PC-9 (cell line): ENCODE measurements around the gene MEMO1. TPM values are rescaled to one million over a fixed set of nuclear protein-coding genes. Genes with fewer than 3 reads are reported as not detected.
"Not testable (repeated sequence)": the region's sequence is repeated elsewhere in the genome, so short reads cannot be mapped to it uniquely, and the experiment has no call there.

Experiments used
- Bru-seq: library from RNA; stranded (reverse); fragments of 400-500 nt; gene quantifications from one replicate; lab custom pipeline; 2021; lab: Mats Ljungman, UMichigan
- BruChase-seq, 2 experiments: library from RNA; stranded (reverse); fragments of 400-500 nt; gene quantifications; one replicate each; lab custom pipeline; 2021; lab: Mats Ljungman, UMichigan
- BruUV-seq: library from RNA; stranded (reverse); fragments of 400-500 nt; replicated peaks from 2 replicates; lab custom pipeline; 2021; lab: Mats Ljungman, UMichigan
- CTCF ChIA-PET: fragments of 300-600 bp; sonication (Branson Sonifier 250); formaldehyde crosslinking; loops from one replicate; lab custom pipeline; 2022; ENCODE audit warnings: antibody characterized with exemption; lab: Charles Lee
- POLR2A ChIA-PET: fragments of 300-600 bp; sonication (Branson Sonifier 250); formaldehyde crosslinking; loops from one replicate; lab custom pipeline; 2022; ENCODE audit warnings: antibody characterized with exemption; ENCODE audit not compliant: unreplicated experiment; lab: Charles Lee
- DNase-seq, 2 experiments: peaks; one replicate each; pipeline versions ENCODE4 v3.0.0 to v3.0.0-alpha.2; 2015 to 2022; ENCODE audit warnings: mixed read lengths in 1 of 2
- H2AFZ ChIP-seq: fragments of 200-600 bp; sonication (generic); 2 replicates; pipeline ENCODE4 v1.8.1; 2017; ENCODE audit warnings: antibody characterized with exemption
- H3F3A ChIP-seq: fragments of 200-600 bp; sonication (generic); 2 replicates; pipeline ENCODE4 v1.8.1; 2017; ENCODE audit warnings: antibody characterized with exemption, mild to moderate bottlenecking, low read depth; ENCODE audit not compliant: insufficient read depth
- H3K27ac ChIP-seq: fragments of 200-600 bp; sonication (generic); 2 replicates; pipeline ENCODE4 v1.6.1; 2016; ENCODE audit warnings: mixed run types
- H3K27me3 ChIP-seq: fragments of 200-600 bp; sonication (generic); 2 replicates; pipeline ENCODE4 v1.6.1; 2016; ENCODE audit warnings: low read depth, mixed run types; ENCODE audit not compliant: insufficient read depth
- H3K36me3 ChIP-seq: fragments of 200-600 bp; sonication (generic); 2 replicates; pipeline ENCODE4 v1.6.1; 2016; ENCODE audit warnings: low read depth, mixed run types
- H3K4me1 ChIP-seq: fragments of 200-600 bp; sonication (generic); replicated peaks from 2 replicates; pipeline ENCODE4 v1.6.1; 2016; ENCODE audit warnings: mixed run types; ENCODE audit not compliant: insufficient read depth
- H3K4me2 ChIP-seq: fragments of 200-600 bp; sonication (generic); 2 replicates; pipeline ENCODE4 v1.6.1; 2017; ENCODE audit warnings: mixed run types
- H3K4me3 ChIP-seq: fragments of 200-600 bp; sonication (generic); 2 replicates; pipeline ENCODE4 v1.6.1; 2016; ENCODE audit warnings: mixed run types
- H3K79me2 ChIP-seq: fragments of 200-600 bp; sonication (generic); 2 replicates; pipeline ENCODE4 v1.6.1; 2017; ENCODE audit warnings: low read depth, mixed run types
- H3K9me2 ChIP-seq: fragments of 200-600 bp; sonication (generic); 2 replicates; pipeline ENCODE4 v1.8.1; 2017; ENCODE audit warnings: mild to moderate bottlenecking; ENCODE audit not compliant: insufficient read depth
- H3K9me3 ChIP-seq: fragments of 200-600 bp; sonication (generic); 2 replicates; pipeline ENCODE4 v1.8.1; 2016; ENCODE audit warnings: low read depth; ENCODE audit not compliant: insufficient read depth
- H4K20me1 ChIP-seq: fragments of 200-600 bp; sonication (generic); 2 replicates; pipeline ENCODE4 v1.8.1; 2017; ENCODE audit not compliant: insufficient read depth
- CTCF ChIP-seq: fragments of 200-600 bp; sonication (generic); conservative IDR thresholded peaks from 2 replicates; pipeline ENCODE4 v1.6.1; 2017; ENCODE audit warnings: mixed run types, antibody characterized with exemption, mild to moderate bottlenecking, moderate library complexity
- EZH2 ChIP-seq: fragments of 200-600 bp; sonication (generic); IDR thresholded peaks from 2 replicates; pipeline ENCODE4 v1.8.0; 2017; ENCODE audit warnings: antibody characterized with exemption, low read depth
- intact Hi-C: fragments of 100-400 bp; cut with micrococcal nuclease; formaldehyde crosslinking; loops from one replicate; pipeline ENCODE4 v1.10.0; 2022; ENCODE audit not compliant: unreplicated experiment
- long read RNA-seq: library from polyadenylated mRNA; stranded (forward); transcript quantifications from one replicate; pipeline ENCODE4 v2.0.0, GENCODE V29; 2022
- total RNA-seq: library from RNA; stranded (reverse); gene quantifications from 2 replicates; pipeline ENCODE4 v1.2.3, GENCODE V29; 2021

Gene MEMO1
- total RNA-seq (29.5 and 40.2 TPM in 2 replicates), Bru-seq, nascent RNA (percentile 87 among the genes with signal in this experiment), BruChase-seq, experiment 1, labeled RNA remaining after a 2-hour chase (percentile 85 among the genes with signal in this experiment), BruChase-seq, experiment 2, labeled RNA remaining after a 6-hour chase (percentile 64 among the genes with signal in this experiment)
- long read RNA-seq, full-length matches to known transcripts, result 26 of 32 reads
- long read RNA-seq, partial matches to known transcripts, result 3 of 32 reads
- long read RNA-seq, other reads (novel, unspliced or antisense), result 3 of 32 reads

GRCh38 chr2:32010670-32011484 is at the start of gene MEMO1:
Gene MEMO1, minus strand, starts transcription at chr2:32011008. Its CDS starts 761 bp downstream, at chr2:32010247.
- H3K4me3 ChIP-seq, result peak within 1 kb of the TSS; percentile 100
- ChIA-PET POLR2A (interaction anchor here (0.6 kb wide), 1 partner anchor 29 kb away, joined by 5 read pairs; the partner anchor contains the start of gene DPY30), CTCF (no interaction called here)
- no TSS peak for BruUV-seq
- no peaks in the 10 kb centered on the region for H3K9me2 ChIP-seq
- TF ChIP-seq CTCF (no peak), EZH2 (no peak)
- DNase-seq, result peak; percentile 86 to 91
- H2AFZ ChIP-seq, result peak within 1 kb of the TSS; percentile 94
- H3K9me3 ChIP-seq, result no peaks in the 10 kb centered on the region
- H3F3A ChIP-seq, result peaks cover 26% of the 10 kb centered on the region
- no peaks in the 10 kb centered on the region for H3K27me3 ChIP-seq
- H3K4me1 ChIP-seq, result peaks cover 34% of the 10 kb centered on the region
- H3K4me2 ChIP-seq, result peak within 1 kb of the TSS; percentile 97
- peaks cover 5% of the 10 kb centered on the region; the same call in 1 of the 2 replicates for H3K36me3 ChIP-seq
- intact Hi-C loops, result loop anchor here (1.0 to 2.0 kb wide), 2 partner anchors 28 to 51 kb away; partner anchors contain the start of gene DPY30
- peaks cover 24% of the 10 kb centered on the region for H4K20me1 ChIP-seq
- peak within 1 kb of the TSS; percentile 74 for H3K27ac ChIP-seq
- peaks cover 39% of the 10 kb centered on the region for H3K79me2 ChIP-seq

GRCh38 chr2:32060266-32060665 is 49.5 kb upstream of the MEMO1 start:
- intact Hi-C loops, result loop anchor here (5.0 kb wide), 1 partner anchor 297 kb away; the partner anchor contains the start of gene BIRC6
- ChIA-PET POLR2A (no interaction called here), CTCF (no interaction called here)
- Histone ChIP-seq H3F3A (peaks cover 19% of the 10 kb centered on the region; the same call in 1 of the 2 replicates), H3K4me1 (peaks cover 23% of the 10 kb centered on the region), H3K27ac (no peak overlapping the region), H3K4me3 (no peak overlapping the region), H3K4me2 (no peak overlapping the region), H3K9me2 (0 out of 2 replicates have a peak, but pooled peaks cover 3% of the 10 kb centered on the region), H3K36me3 (no peaks in the 10 kb centered on the region), H3K79me2 (peaks cover 11% of the 10 kb centered on the region), H2AFZ (no peak overlapping the region), H4K20me1 (no peaks in the 10 kb centered on the region; the same call in 1 of the 2 replicates), H3K27me3 (no peaks in the 10 kb centered on the region), H3K9me3 (no peaks in the 10 kb centered on the region)
- no TSS peak for BruUV-seq
- no peak for DNase-seq
- TF ChIP-seq CTCF (no peak), EZH2 (no peak)

GRCh38 chr2:32058130-32058529 is 47.3 kb upstream of the MEMO1 start:
- ChIA-PET CTCF (no interaction called here), POLR2A (no interaction called here)
- BruUV-seq, result no TSS peak
- Histone ChIP-seq H4K20me1 (no peaks in the 10 kb centered on the region), H3K79me2 (no peaks in the 10 kb centered on the region), H3K9me2 (0 out of 2 replicates have a peak, but pooled peaks cover 3% of the 10 kb centered on the region), H3F3A (peaks cover 19% of the 10 kb centered on the region; the same call in 1 of the 2 replicates), H3K9me3 (no peaks in the 10 kb centered on the region), H3K36me3 (no peaks in the 10 kb centered on the region), H3K4me3 (no peak overlapping the region), H3K27ac (no peak overlapping the region; the same call in 1 of the 2 replicates), H3K27me3 (no peaks in the 10 kb centered on the region), H3K4me1 (peaks cover 15% of the 10 kb centered on the region), H3K4me2 (no peak overlapping the region), H2AFZ (no peak overlapping the region)
- intact Hi-C loops, result no loop called here
- peak in 1 of 2 experiments; percentile 68 for DNase-seq
- TF ChIP-seq CTCF, result no peak
- TF ChIP-seq EZH2, result no peak

- H3K9me3 ChIP-seq, H4K20me1 ChIP-seq, H3K27me3 ChIP-seq, CTCF ChIA-PET, POLR2A ChIA-PET, DNase-seq, H3K27ac ChIP-seq, H3K4me3 ChIP-seq, H2AFZ ChIP-seq, H3K4me1 ChIP-seq, H3F3A ChIP-seq, intact Hi-C loops, BruUV-seq, H3K9me2 ChIP-seq, H3K36me3 ChIP-seq, H3K79me2 ChIP-seq, H3K4me2 ChIP-seq: not testable (repeated sequence)
Observed at GRCh38 chr2:32054583-32054982, 43.8 kb upstream of the MEMO1 start.
